Neural cell (in vitro differentiated cells): ENCODE measurements around the gene TMC2. TPM values are rescaled to one million over a fixed set of nuclear protein-coding genes. Genes with fewer than 3 reads are reported as not detected.

Source experiments
- H2AFZ ChIP-seq: fragments of 200-600, 300-800 bp; sonication (generic), shearing (Covaris generic); 2 replicates; pipeline ENCODE4 v1.6.0; 2014; ENCODE audit warnings: low read depth, mild to moderate bottlenecking, antibody characterized with exemption, low read length, moderate library complexity
- H3F3A ChIP-seq: fragments of 200-600 bp; shearing (Covaris generic); 2 replicates; pipeline ENCODE4 v1.6.1; 2016; ENCODE audit warnings: mild to moderate bottlenecking, moderate library complexity, mixed read lengths, antibody characterized with exemption, low read length; ENCODE audit not compliant: insufficient read depth, poor library complexity, severe bottlenecking
- H3K27ac ChIP-seq: fragments of 200-600, 300-800 bp; sonication (generic), shearing (Covaris generic); 2 replicates; pipeline ENCODE4 v1.5.1; 2014; ENCODE audit warnings: mild to moderate bottlenecking, low read length, moderate library complexity
- H3K27me3 ChIP-seq: fragments of 300-800, 200-600 bp; sonication (generic), shearing (Covaris generic); 2 replicates; pipeline ENCODE4 v1.6.0; 2014; ENCODE audit warnings: mild to moderate bottlenecking, low read depth, low read length, moderate library complexity; ENCODE audit not compliant: insufficient read depth
- H3K36me3 ChIP-seq: fragments of 300-800, 200-600 bp; sonication (generic), shearing (Covaris generic); 2 replicates; pipeline ENCODE4 v1.5.1; 2014; ENCODE audit warnings: mild to moderate bottlenecking, antibody characterized with exemption, low read length, moderate library complexity; ENCODE audit not compliant: insufficient read depth
- H3K4me2 ChIP-seq: fragments of 300-800, 200-600 bp; sonication (generic), shearing (Covaris generic); 2 replicates; pipeline ENCODE4 v1.6.0; 2014; ENCODE audit warnings: mild to moderate bottlenecking, low read length
- H3K4me3 ChIP-seq: fragments of 300-800, 200-600 bp; sonication (generic), shearing (Covaris generic); 2 replicates; pipeline ENCODE4 v1.5.1; 2014; ENCODE audit warnings: mild to moderate bottlenecking, low read length, moderate library complexity
- H3K79me2 ChIP-seq: fragments of 200-600 bp; shearing (Covaris generic); replicated peaks from 2 replicates; pipeline ENCODE4 v1.6.0; 2014; ENCODE audit warnings: mild to moderate bottlenecking, low read length, moderate library complexity; ENCODE audit not compliant: insufficient read depth
- H3K9ac ChIP-seq: fragments of 300-800, 200-600 bp; sonication (generic), shearing (Covaris generic); 2 replicates; pipeline ENCODE4 v1.6.1; 2016; ENCODE audit warnings: mild to moderate bottlenecking, low read length, mixed read lengths
- H3K9me2 ChIP-seq: fragments of 200-600 bp; shearing (Covaris generic); 2 replicates; pipeline ENCODE4 v1.6.1; 2016; ENCODE audit warnings: mild to moderate bottlenecking, low read length, mixed read lengths; ENCODE audit not compliant: insufficient read depth
- H3K9me3 ChIP-seq: fragments of 200-600, 300-800 bp; sonication (generic), shearing (Covaris generic); 2 replicates; pipeline ENCODE4 v1.6.1; 2016; ENCODE audit warnings: mild to moderate bottlenecking, mixed run types, low read length, moderate library complexity, mixed read lengths
- H4K20me1 ChIP-seq: fragments of 200-600 bp; shearing (Covaris generic); 2 replicates; pipeline ENCODE4 v1.6.1; 2016; ENCODE audit warnings: mild to moderate bottlenecking, mixed run types; ENCODE audit not compliant: insufficient read depth
- CTCF ChIP-seq: fragments of 450-650 bp; IDR thresholded peaks from 2 replicates; pipeline ENCODE4 v1.5.1; 2014; ENCODE audit warnings: antibody characterized with exemption, mild to moderate bottlenecking, moderate library complexity; ENCODE audit not compliant: poor library complexity, severe bottlenecking
- EP300 ChIP-seq: fragments of 450-650 bp; conservative IDR thresholded peaks from 2 replicates; pipeline ENCODE4 v1.6.1; 2014; ENCODE audit warnings: antibody characterized with exemption, mild to moderate bottlenecking, moderate library complexity; ENCODE audit not compliant: poor library complexity, severe bottlenecking
- EZH2 ChIP-seq: fragments of 200-600, 300-800 bp; shearing (Covaris generic), sonication (generic); IDR thresholded peaks from 2 replicates; pipeline ENCODE4 v1.6.1; 2014; ENCODE audit warnings: antibody characterized with exemption, low read length, borderline replicate concordance, mild to moderate bottlenecking; ENCODE audit not compliant: insufficient read depth, poor library complexity, severe bottlenecking
- MXI1 ChIP-seq: fragments of 450-650 bp; conservative IDR thresholded peaks from 2 replicates; pipeline ENCODE4 v1.6.1; 2014; ENCODE audit warnings: antibody characterized with exemption, mild to moderate bottlenecking; ENCODE audit not compliant: poor library complexity, severe bottlenecking
- POLR2AphosphoS5 ChIP-seq: IDR thresholded peaks from 2 replicates; pipeline ENCODE4 v1.6.1; 2012
- RAD21 ChIP-seq: fragments of 450-650 bp; conservative IDR thresholded peaks from 2 replicates; pipeline ENCODE4 v1.6.1; 2014; ENCODE audit warnings: antibody characterized with exemption, mild to moderate bottlenecking, moderate library complexity
- REST ChIP-seq: IDR thresholded peaks from 2 replicates; pipeline ENCODE4 v1.6.1; 2012; ENCODE audit warnings: borderline replicate concordance
- SMC3 ChIP-seq: fragments of 450-650 bp; conservative IDR thresholded peaks from 2 replicates; pipeline ENCODE4 v1.6.1; 2014; ENCODE audit warnings: antibody characterized with exemption, mild to moderate bottlenecking, moderate library complexity; ENCODE audit not compliant: poor library complexity
- TAF1 ChIP-seq: IDR thresholded peaks from 2 replicates; pipeline ENCODE4 v1.6.1; 2012; ENCODE audit warnings: low read depth
- polyA plus RNA-seq: library from polyadenylated mRNA; depleted of rRNA; stranded (reverse); fragments of >200 nt; gene quantifications from 2 replicates; pipeline ENCODE4 v1.2.3, GENCODE V29; 2014

The TMC2 gene
- polyA plus RNA-seq, 1 donor from 2014 or later, result 0.11 TPM

GRCh38 chr20:2690213-2690612, 153.8 kb downstream of the TMC2 start:
- no peak overlapping the region for H3K4me2 ChIP-seq
- H2AFZ ChIP-seq, result no peak overlapping the region
- H4K20me1 ChIP-seq, result no peaks in the 10 kb centered on the region
- no peak overlapping the region for H3K27ac ChIP-seq
- no peak overlapping the region for H3K4me3 ChIP-seq
- no peak overlapping the region for H3K9ac ChIP-seq
- H3K9me2 ChIP-seq, result no peaks in the 10 kb centered on the region
- no peaks in the 10 kb centered on the region for H3K79me2 ChIP-seq
- TF ChIP-seq SMC3 (no peak), EP300 (no peak), CTCF (no peak), EZH2 (no peak), RAD21 (no peak), MXI1 (no peak), TAF1 (no peak), POLR2AphosphoS5 (no peak), REST (no peak)
- H3K27me3 ChIP-seq, result peaks cover 55% of the 10 kb centered on the region
- no peaks in the 10 kb centered on the region for H3K36me3 ChIP-seq
- H3F3A ChIP-seq, result no peaks in the 10 kb centered on the region
- no peaks in the 10 kb centered on the region for H3K9me3 ChIP-seq

GRCh38 chr20:2690718-2691117, 154.3 kb downstream of the TMC2 start:
- no peaks in the 10 kb centered on the region for H3F3A ChIP-seq
- no peaks in the 10 kb centered on the region for H3K9me2 ChIP-seq
- H3K79me2 ChIP-seq, result no peaks in the 10 kb centered on the region
- peaks cover 54% of the 10 kb centered on the region for H3K27me3 ChIP-seq
- no peaks in the 10 kb centered on the region for H3K36me3 ChIP-seq
- no peak overlapping the region for H2AFZ ChIP-seq
- TF ChIP-seq RAD21 (no peak), REST (no peak), TAF1 (no peak), MXI1 (no peak), EP300 (no peak)
- no peaks in the 10 kb centered on the region for H4K20me1 ChIP-seq
- no peak overlapping the region for H3K4me2 ChIP-seq
- no peak overlapping the region for H3K4me3 ChIP-seq
- no peak overlapping the region for H3K27ac ChIP-seq
- no peak overlapping the region for H3K9ac ChIP-seq
- H3K9me3 ChIP-seq, result no peaks in the 10 kb centered on the region
